ENCODE results near the gene GATAD2B.
"Not testable (repeated sequence)": the region's sequence is repeated elsewhere in the genome, so short reads cannot be mapped to it uniquely, and the experiment has no call there.

Gene GATAD2B

GRCh38 chr1:153794624-153795329 lies 128.0 kb downstream of the GATAD2B start:
- peak; percentile 90 for DNase-seq

- DNase-seq, result no peak
Measured at GRCh38 chr1:153793973-153794615, 128.7 kb downstream of the GATAD2B start.

DNA sequence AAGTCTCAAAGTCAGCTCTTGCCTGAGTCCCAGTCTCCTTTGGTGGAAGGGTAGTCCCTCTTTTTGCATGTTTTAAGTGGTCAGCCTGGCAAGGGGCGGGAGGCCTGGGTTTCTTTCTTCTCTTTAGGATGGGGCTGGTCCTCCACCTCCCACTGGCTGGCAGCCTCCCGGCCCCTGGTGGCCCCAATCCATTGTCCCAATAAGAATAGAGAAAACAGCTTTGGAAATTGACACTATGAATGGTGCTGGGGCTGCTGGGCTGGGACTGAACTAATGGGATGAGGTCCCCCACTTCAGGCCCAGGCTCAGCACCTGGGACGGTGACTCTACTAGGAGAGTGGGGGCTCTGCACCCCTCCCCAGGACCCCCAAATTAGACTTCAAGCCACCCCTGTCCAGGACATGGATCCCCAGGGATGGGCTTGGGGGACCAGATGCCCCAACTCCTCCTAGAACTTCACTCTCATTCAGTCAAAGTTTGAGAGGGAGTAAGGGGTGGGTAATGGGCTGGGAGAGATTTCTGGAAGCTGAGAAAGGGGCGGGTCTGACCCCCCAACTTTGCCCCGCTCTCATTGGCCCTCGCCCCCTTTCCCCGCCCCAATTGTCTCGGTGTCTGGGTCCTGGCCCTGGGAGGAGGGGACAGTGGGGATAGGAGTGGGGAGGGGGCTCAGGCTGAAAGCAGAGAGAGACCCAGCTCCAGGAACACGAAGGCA lies 129.4 kb downstream of the GATAD2B start:
- DNase-seq, result peak; percentile 60

DNA sequence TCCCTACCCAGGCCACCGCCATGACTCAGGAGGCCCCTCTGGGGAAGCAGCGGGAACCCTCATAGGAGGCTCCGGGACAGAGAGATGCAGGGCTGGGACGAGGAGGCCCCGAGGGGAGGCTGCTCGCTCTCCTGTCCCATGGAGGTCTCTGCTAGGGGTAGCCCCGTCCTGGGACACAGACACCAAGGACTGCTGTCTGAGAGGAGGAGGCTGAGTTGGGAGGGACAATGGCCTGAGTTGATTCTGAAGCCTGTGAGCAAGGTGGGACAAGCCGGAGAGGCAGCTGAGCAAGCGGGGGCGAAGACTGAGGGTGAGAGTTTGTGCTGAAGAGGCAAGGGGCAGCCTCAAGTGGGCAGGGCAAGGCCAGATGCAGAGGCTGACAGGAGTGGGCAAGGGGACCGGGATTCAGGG lies 130.1 kb downstream of the GATAD2B start:
- DNase-seq, result no peak

DNA sequence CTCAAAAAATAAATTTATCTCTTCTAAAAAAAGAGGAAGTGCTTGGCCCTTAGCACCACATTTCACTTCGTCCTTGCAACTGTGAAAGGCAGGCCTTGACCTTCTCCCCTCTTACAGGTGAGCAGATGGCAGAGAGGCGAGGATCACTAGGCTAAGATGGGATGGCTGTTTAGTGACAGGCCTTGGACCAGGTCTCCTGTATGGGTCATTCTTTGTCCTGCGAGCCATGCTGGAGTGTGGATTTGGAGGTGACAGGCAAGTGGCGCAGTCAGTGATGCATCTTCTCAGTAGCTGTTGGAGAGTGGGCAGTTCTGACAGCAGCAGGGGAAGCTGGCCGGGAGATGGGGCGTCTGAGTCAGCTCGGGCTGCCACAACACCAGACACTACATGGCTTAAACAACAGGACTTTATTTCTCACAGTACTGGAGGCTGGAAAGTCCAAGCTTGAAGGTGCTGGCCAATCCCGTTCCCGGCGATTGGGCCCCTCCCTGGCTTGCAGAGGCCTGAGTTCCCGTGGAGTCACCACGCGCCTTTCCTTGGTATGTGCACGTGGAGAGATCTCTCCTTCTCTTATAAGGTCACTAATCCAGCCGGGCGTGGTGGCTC lies 131.0 kb downstream of the GATAD2B start:
- DNase-seq, result no peak

DNA sequence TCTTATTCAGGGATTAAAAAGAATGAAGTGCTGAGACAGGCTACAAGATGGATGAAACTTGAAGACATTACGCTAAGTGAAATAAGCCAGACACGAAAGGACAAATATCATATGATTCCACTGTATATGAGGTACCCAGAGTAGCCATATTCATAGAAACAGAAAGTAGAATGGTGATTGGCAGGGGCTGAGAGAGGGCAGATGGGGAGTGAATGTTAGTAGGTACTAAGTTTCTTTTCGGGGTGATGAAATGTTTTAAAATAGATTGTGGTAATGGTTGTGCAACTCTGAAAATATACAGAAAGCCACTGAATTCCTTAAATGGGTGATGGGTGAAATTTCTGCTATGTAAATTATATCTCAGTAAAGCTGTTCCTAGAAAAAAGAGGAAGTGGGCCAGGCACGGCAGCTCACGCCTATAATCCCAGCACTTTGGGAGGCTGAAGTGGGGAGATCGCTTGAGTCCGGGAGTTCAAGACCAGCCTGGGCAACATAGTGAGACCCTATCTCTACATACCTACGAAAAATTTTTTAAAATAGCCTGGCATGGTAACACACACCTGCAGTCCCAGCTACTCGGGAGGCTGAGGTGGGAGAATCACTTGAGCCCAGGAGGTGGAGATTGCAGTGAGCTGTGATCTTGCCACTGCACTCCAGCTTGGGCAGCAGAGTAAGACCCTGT lies 131.7 kb downstream of the GATAD2B start:
- no peak for DNase-seq

DNA sequence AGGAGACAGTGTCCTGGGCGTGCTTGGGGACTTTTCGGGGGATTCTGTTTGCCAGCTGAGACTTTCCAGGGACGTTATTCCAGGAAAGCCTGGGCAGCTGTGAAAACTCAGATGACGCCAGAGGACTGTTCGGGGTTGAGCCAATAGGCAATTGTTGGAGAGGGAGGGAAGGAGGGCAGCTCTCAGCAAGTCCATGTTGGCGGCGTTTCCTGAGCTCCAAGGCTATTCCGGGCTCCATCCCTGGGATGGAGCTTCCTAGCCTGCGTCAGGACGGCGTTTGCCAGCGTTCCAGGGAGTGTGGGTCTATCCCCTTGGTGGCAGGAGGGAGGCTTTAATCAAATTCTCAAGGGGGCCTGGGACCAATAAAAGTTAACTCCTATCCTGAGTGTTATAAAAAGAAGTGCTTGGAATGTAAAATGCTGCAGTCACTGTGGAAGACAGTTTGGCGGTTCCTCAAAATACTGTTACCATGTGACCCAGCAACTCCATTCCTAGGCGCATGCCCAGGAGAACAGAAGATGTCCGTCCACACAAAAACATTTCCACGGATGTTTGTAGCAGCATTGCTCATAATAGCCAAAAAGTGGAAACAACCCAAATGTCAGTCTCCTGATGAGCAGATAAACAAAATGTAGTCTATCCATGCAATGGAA lies 132.3 kb downstream of the GATAD2B start:
- DNase-seq, result peak; percentile 66

DNA sequence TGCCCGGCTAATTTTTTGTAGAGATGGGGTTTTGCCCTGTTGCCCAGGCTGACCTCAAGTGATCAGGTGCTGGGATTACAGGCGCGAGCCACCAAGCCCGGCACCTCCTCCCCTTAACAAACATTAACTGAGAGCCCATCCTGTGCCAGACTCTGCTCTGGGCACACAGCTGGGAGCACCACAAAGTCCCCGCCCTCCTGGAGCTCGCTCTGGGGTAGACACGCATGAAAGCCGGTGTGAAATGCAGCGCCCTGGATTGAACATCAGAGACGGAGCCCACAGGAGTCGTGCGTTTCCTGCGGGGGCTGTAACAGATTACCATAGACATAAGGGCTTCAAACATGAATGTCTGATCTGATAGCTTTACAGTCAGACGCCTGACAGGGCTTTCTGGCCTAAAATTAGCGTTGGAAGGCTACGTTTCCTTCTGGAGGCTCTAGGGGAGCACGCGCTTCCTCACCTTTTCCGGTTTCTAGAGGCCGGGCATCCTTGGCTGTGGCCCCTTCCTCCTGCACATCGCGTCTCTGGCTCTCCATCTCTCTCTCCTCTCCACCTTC lies 133.2 kb downstream of the GATAD2B start:
- DNase-seq, result no peak

DNA sequence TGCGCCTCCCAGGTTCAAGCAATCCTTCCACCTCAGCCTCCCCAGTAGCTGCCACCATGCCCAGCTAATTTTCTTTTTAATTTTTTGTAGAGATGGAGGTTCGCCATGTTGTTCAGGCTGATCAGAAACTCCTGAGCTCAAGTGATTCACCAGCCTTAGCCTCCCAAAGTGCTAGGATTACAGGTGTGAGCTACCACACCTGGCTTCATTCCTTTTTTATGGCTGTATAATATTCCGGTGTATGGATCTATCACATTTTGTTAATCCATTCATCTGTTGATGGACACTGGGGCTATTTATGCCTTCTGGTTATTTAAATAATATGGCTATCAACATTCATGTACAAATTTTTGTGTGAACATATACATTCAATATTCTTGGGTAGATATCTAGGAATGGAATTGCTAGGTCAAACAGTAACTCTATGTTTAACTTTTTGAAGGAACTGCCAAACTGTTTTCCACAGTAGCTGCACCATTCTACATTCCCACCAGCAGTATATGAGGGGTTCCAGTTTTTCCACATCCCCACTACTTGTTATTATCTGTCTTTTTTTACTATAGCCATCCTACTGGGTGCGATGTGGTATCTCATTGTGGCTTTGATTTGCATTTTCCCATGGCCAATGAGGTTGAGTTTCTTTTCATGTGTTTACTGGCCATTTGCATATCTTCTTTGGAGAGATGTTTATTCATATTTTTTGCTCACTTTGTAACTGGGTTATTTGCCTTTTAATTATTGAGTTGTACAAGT lies 136.6 kb downstream of the GATAD2B start:
- DNase-seq, result no peak

DNA sequence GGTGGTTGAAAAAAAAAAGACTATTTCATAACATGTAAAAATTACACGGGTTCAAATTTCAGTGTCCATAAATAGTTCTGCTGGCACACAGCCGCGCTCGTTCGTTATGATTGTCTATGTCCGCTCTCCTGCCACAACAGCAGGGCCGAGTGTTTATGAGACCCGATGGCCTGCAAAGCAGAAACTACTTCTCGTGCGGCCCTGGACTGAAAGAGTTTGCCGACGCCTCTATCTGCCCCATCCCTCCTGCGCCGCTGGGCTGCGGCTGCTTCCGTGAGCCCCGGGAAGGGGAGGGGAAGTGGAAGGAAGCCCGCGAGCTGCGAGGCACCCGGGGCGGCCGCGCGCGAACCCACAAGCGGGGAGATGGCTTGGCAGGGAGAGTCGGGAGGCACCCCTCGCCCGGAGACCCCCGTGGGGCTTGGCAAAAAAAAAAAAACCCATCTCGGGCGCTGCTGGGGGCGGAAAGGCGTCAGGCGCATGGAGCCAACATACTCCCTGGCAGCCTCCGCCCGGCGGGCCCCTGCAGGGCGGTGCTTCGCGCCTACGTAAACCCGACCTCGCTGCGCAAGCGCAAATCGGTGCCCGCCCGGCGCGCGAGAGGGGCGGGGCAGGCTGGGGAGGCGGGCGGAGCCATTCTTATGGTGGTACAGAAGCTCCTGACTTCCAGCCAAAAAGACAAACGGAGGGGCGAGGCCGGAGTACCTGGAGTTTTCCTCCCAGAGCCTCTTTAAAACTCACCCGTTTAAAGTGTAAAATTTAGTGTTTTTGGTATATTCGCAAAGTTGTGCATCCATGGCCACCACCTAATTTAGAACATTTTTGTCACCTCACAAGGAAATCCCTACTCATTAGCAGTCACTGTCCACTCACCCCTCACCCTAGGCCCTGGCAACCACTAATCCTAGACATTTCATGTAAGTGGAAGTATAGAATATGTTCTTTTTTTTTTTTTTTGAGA lies 139.3 kb downstream of the GATAD2B start:
- DNase-seq, result peak; percentile 97

DNA sequence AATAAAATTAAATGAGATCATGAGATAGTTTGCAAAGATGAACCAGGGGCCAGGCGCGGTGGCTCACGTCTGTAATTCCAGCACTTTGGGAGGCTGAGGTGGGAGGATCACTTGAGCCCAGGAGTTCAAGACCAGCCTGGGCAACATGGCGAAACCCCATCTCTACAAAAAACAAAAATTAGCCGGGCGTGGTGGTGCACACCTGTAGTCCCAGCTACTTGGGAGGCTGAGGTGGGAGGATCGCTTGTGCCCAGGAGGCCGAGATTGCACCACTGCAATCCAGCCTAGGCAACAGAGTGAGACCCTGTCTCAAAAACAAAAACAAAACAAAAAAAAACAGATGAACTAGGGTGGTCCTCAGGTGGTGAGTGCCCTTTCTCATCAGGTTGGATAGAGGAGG lies 140.1 kb downstream of the GATAD2B start:
- not testable (repeated sequence) for DNase-seq

- no peak for DNase-seq
Measured at GRCh38 chr1:153780551-153780950, 142.2 kb downstream of the GATAD2B start.

DNA sequence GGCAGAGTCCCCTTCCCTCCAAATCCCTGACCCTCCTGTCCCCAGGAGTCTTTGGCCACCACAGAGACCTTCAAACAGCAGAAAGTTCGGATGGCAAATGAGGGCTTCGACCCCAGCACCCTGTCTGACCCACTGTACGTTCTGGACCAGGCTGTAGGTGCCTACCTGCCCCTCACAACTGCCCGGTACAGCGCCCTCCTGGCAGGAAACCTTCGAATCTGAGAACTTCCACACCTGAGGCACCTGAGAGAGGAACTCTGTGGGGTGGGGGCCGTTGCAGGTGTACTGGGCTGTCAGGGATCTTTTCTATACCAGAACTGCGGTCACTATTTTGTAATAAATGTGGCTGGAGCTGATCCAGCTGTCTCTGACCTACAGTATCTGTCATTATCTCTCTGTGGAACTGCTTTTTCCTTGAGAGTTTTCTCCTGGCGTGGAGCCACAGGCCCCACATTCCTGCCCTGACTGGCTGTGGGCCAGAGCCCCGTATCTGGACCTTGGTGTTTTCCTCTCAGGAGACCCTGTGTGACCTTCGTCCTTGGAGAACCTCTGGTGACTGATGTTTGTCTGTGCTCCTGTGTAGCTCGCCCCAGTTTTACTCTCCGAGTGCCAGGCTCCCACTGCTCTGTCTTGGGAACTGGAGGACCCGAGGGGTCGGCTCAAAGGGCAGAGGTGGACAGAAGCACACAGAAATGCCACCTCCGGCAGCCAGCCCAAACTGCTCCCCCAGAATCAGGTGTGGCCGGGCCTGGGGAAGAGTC lies 142.8 kb downstream of the GATAD2B start:
- no peak for DNase-seq

- DNase-seq, result no peak
Measured at GRCh38 chr1:153778824-153779519, 143.8 kb downstream of the GATAD2B start.

DNA sequence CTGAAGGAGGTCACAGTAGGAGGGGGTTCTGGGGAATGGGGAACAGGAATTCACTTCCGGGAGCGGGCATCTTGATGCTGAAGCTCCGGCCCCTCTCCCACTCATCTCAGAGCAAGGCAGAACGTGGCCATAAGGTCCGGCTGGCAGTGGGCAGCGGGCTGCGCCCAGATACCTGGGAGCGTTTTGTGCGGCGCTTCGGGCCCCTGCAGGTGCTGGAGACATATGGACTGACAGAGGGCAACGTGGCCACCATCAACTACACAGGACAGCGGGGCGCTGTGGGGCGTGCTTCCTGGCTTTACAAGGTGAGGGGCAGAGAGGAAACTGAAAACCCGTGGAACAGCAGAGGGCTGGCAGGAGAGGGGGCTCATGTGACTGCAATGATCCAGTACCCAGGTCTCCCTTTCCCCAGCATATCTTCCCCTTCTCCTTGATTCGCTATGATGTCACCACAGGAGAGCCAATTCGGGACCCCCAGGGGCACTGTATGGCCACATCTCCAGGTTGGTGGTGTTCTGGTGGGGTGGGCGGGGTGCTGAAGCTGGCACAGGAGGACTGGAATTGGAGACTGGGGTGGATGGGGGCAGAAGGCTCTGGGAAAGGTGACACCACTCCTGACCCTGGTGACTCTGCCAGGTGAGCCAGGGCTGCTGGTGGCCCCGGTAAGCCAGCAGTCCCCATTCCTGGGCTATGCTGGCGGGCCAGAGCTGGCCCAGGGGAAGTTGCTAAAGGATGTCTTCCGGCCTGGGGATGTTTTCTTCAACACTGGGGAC lies 144.5 kb downstream of the GATAD2B start:
- no peak for DNase-seq

GRCh38 chr1:153777648-153778047 lies 145.1 kb downstream of the GATAD2B start:
- DNase-seq, result no peak

GRCh38 chr1:153776845-153777370 lies 145.9 kb downstream of the GATAD2B start:
- no peak for DNase-seq

- DNase-seq, result no peak
Measured at GRCh38 chr1:153776352-153776751, 146.4 kb downstream of the GATAD2B start.

All from eye (tissue), 1 donor.